HCT116 (cell line): ENCODE results near the gene PRR35. TPM values are rescaled to one million over a fixed set of nuclear protein-coding genes. Genes with fewer than 3 reads are reported as not detected.

Experiments used
- ATAC-seq: fragments of 200-7000 bp; cut with Tn5 transposase; 2 replicates; pipeline ENCODE4 v1.9.1; 2020; ENCODE audit warnings: mild to moderate bottlenecking, moderate library complexity
- BruUV-seq: library from RNA; stranded (reverse); fragments of 400-500 nt; replicated peaks from 2 replicates; lab custom pipeline; 2021; lab: Mats Ljungman, UMichigan
- CTCF ChIA-PET: fragments of 300-600 bp; sonication (Branson Sonifier 250); formaldehyde crosslinking; loops from one replicate; lab custom pipeline; 2021; ENCODE audit warnings: antibody characterized with exemption; lab: Charles Lee
- POLR2A ChIA-PET: fragments of 300-600, 350-600 bp; sonication (Branson Sonifier 250); formaldehyde crosslinking; loops from one replicate; lab custom pipeline; 2021; ENCODE audit warnings: antibody characterized with exemption; lab: Charles Lee
- RAD21 ChIA-PET, 2 experiments: fragments of 300-600 bp; sonication (Branson Sonifier 250); formaldehyde crosslinking; loops; one replicate each; lab custom pipeline; 2023; ENCODE audit warnings: low total read pairs in 2 of 2; ENCODE audit not compliant: uncharacterized antibody in 2 of 2, unreplicated experiment in 2 of 2, low non-redundant PET in 1 of 2; lab: Charles Lee
- DNase-seq: peaks from one replicate; pipeline ENCODE4 v3.0.0-alpha.2; 2010; ENCODE audit warnings: low read depth, low spot score
- H2AFZ ChIP-seq: fragments of 200-600 bp; shearing (Covaris generic), sonication (generic); 2 replicates; pipeline ENCODE4 v1.6.1; 2017; ENCODE audit warnings: low read depth, mixed run types, mixed read lengths, antibody characterized with exemption, low read length; ENCODE audit not compliant: poor library complexity, severe bottlenecking
- H3K27ac ChIP-seq: 2 replicates; pipeline ENCODE4 v1.5.1; 2012; ENCODE audit warnings: low read depth, low read length
- H3K27me3 ChIP-seq: fragments of 200-600 bp; sonication (generic); 2 replicates; pipeline ENCODE4 v1.6.1; 2016; ENCODE audit warnings: mixed run types, low read length, mixed read lengths; ENCODE audit not compliant: insufficient read depth
- H3K36me3 ChIP-seq, 2 experiments: fragments of 200-500 bp in 1 of 2; fragments of 200-600 bp in 1 of 2; sonication (Bioruptor generic) in 1 of 2; sonication (generic) in 1 of 2; 2 replicates each; pipeline versions ENCODE4 v1.5.1 to v1.6.1; 2014 to 2016; ENCODE audit warnings: low read length in 2 of 2, inconsistent platforms in 1 of 2, mixed read lengths in 1 of 2, mixed run types in 1 of 2; ENCODE audit not compliant: insufficient read depth in 2 of 2, control insufficient read depth in 1 of 2
- H3K4me1 ChIP-seq, 2 experiments: fragments of 200-600 bp in 1 of 2; sonication (generic) in 1 of 2; 2 replicates each; pipeline versions ENCODE4 v1.5.1 to v1.6.1; 2012 to 2017; ENCODE audit warnings: low read length in 2 of 2, inconsistent platforms in 1 of 2, mild to moderate bottlenecking in 1 of 2, mixed read lengths in 1 of 2, mixed run types in 1 of 2, moderate library complexity in 1 of 2; ENCODE audit not compliant: insufficient read depth in 2 of 2, control insufficient read depth in 1 of 2
- H3K4me2 ChIP-seq: fragments of 200-600 bp; sonication (generic); 2 replicates; pipeline ENCODE4 v1.6.1; 2017; ENCODE audit warnings: mixed run types, low read length, mixed read lengths
- H3K4me3 ChIP-seq, 2 experiments: fragments of 200-600 bp in 1 of 2; sonication (generic) in 1 of 2; replicated peaks in 1 of 2; 2 replicates each; pipeline ENCODE4 v1.5.1; 2011 to 2016; ENCODE audit warnings: low read length in 2 of 2, control low read depth in 1 of 2, low read depth in 1 of 2, mild to moderate bottlenecking in 1 of 2, mixed read lengths in 1 of 2, mixed run types in 1 of 2
- H3K79me2 ChIP-seq: fragments of 200-600 bp; sonication (generic); 2 replicates; pipeline ENCODE4 v1.6.1; 2017; ENCODE audit warnings: mild to moderate bottlenecking, mixed run types, low read length, moderate library complexity, mixed read lengths; ENCODE audit not compliant: insufficient read depth
- H3K9ac ChIP-seq: fragments of 200-600 bp; sonication (generic); 2 replicates; pipeline ENCODE4 v1.6.1; 2016; ENCODE audit warnings: low read length, mixed read lengths
- H3K9me2 ChIP-seq: fragments of 200-600 bp; sonication (generic), shearing (Covaris generic); 2 replicates; pipeline ENCODE4 v1.6.1; 2017; ENCODE audit warnings: mixed run types, mild to moderate bottlenecking, moderate library complexity; ENCODE audit not compliant: insufficient read depth
- H3K9me3 ChIP-seq, 2 experiments: fragments of 200-500 bp in 1 of 2; fragments of 200-600 bp in 1 of 2; sonication (Bioruptor generic) in 1 of 2; sonication (generic) in 1 of 2; 2 replicates each; pipeline ENCODE4 v1.6.1; 2014 to 2017; ENCODE audit warnings: low read length in 2 of 2, mixed read lengths in 2 of 2, inconsistent platforms in 1 of 2, low read depth in 1 of 2, mild to moderate bottlenecking in 1 of 2, mixed run types in 1 of 2, moderate library complexity in 1 of 2; ENCODE audit not compliant: control insufficient read depth in 1 of 2, insufficient read depth in 1 of 2
- H4K20me1 ChIP-seq: fragments of 200-600 bp; sonication (generic), shearing (Covaris generic); 2 replicates; pipeline ENCODE4 v1.6.1; 2017; ENCODE audit warnings: mixed run types, mild to moderate bottlenecking, moderate library complexity; ENCODE audit not compliant: insufficient read depth
- ATF3 ChIP-seq: IDR thresholded peaks from 2 replicates; pipeline ENCODE4 v1.6.1; 2012
- CEBPB ChIP-seq: IDR thresholded peaks from 2 replicates; pipeline ENCODE4 v1.6.1; 2012; ENCODE audit warnings: low read depth
- EGR1 ChIP-seq: IDR thresholded peaks from 2 replicates; pipeline ENCODE4 v1.6.1; 2012; ENCODE audit warnings: low read depth
- EZH2 ChIP-seq: fragments of 200-600 bp; sonication (generic); IDR thresholded peaks from 2 replicates; pipeline ENCODE4 v1.6.1; 2017; ENCODE audit warnings: antibody characterized with exemption, mixed run types
- EZH2phosphoT487 ChIP-seq: fragments of 200-600 bp; IDR thresholded peaks from 2 replicates; pipeline ENCODE4 v1.6.1; 2018; ENCODE audit warnings: antibody characterized with exemption, borderline replicate concordance
- FOSL1 ChIP-seq: IDR thresholded peaks from 2 replicates; pipeline ENCODE4 v1.6.1; 2012; ENCODE audit warnings: low read depth
- JUND ChIP-seq: IDR thresholded peaks from 2 replicates; pipeline ENCODE4 v1.6.1; 2012
- MAX ChIP-seq: IDR thresholded peaks from 2 replicates; pipeline ENCODE4 v1.6.1; 2012
- RAD21 ChIP-seq: IDR thresholded peaks from 2 replicates; pipeline ENCODE4 v1.6.1; 2012; ENCODE audit warnings: low read depth, mild to moderate bottlenecking
- REST ChIP-seq: IDR thresholded peaks from 2 replicates; pipeline ENCODE4 v1.6.1; 2012; ENCODE audit warnings: low read depth
- SIN3A ChIP-seq: IDR thresholded peaks from 2 replicates; pipeline ENCODE4 v1.6.1; 2012; ENCODE audit warnings: low read depth
- SRF ChIP-seq: IDR thresholded peaks from 2 replicates; pipeline ENCODE4 v1.6.1; 2012; ENCODE audit warnings: low read depth
- ZFX ChIP-seq: fragments of 450-650 bp; IDR thresholded peaks from 2 replicates; pipeline ENCODE4 v1.6.1; 2017
- intact Hi-C: fragments of 100-400 bp; cut with micrococcal nuclease; formaldehyde crosslinking; loops from 2 replicates; pipeline ENCODE4 v1.10.0; 2022
- total RNA-seq: library from RNA; stranded (reverse); gene quantifications from one replicate; pipeline ENCODE4 v1.2.1, GENCODE V29; 2021; ENCODE audit not compliant: unreplicated experiment

PRR35 gene
- total RNA-seq, 1 experiment from 2014 or later = not detected

- ChIA-PET POLR2A (no interaction called here), RAD21 (no interaction called here), CTCF (no interaction called here)
- no peaks in the 10 kb centered on the region for H3K9me3 ChIP-seq
- H3K27me3 ChIP-seq = no peaks in the 10 kb centered on the region
- ATAC-seq (no peak; the same call in 1 of the 2 replicates), DNase-seq (no peak)
- no TSS peak for BruUV-seq
- no peaks in the 10 kb centered on the region for H3K9me2 ChIP-seq
- intact Hi-C loops = no loop called here
- no peak overlapping the region for H3K9ac ChIP-seq
- H3K27ac ChIP-seq = no peak overlapping the region
- H3K4me2 ChIP-seq = no peak overlapping the region
- H3K4me3 ChIP-seq = no peak overlapping the region
- H3K79me2 ChIP-seq = no peaks in the 10 kb centered on the region
- no peaks in the 10 kb centered on the region for H3K36me3 ChIP-seq
- H2AFZ ChIP-seq = no peak overlapping the region
- TF ChIP-seq JUND (no peak), SIN3A (no peak), REST (no peak), MAX (no peak), EZH2 (no peak), ZFX (no peak), CEBPB (no peak), SRF (no peak), EZH2phosphoT487 (no peak), ATF3 (no peak), EGR1 (no peak), FOSL1 (no peak), RAD21 (no peak)
- H3K4me1 ChIP-seq = no peaks in the 10 kb centered on the region
- H4K20me1 ChIP-seq = no peaks in the 10 kb centered on the region
Measured at GRCh38 chr16:555528-556473, 4.4 kb upstream of the PRR35 start.
